GM23338 (cell line): Measurements from ENCODE around the gene NDEL1. TPM values are rescaled to one million over a fixed set of nuclear protein-coding genes. Genes with fewer than 3 reads are reported as not detected.

Source experiments
- ATAC-seq: fragments of 200-7000 bp; cut with Tn5 transposase; 3 replicates; pipeline ENCODE4 v1.9.1; 2020
- DNase-seq: peaks from one replicate; pipeline ENCODE4 v3.0.0-alpha.2; 2015; ENCODE audit warnings: low spot score
- H2AFZ ChIP-seq: fragments of 200-600 bp; sonication (generic); 2 replicates; pipeline ENCODE4 v1.8.0; 2016; ENCODE audit warnings: antibody characterized with exemption, mild to moderate bottlenecking, moderate library complexity
- H3F3A ChIP-seq: fragments of 200-600 bp; sonication (generic); replicated peaks from 2 replicates; pipeline ENCODE4 v1.8.0; 2017; ENCODE audit warnings: antibody characterized with exemption, mixed run types, low read depth
- H3K27ac ChIP-seq: fragments of 200-600 bp; sonication (generic); 2 replicates; pipeline ENCODE4 v1.6.1; 2016; ENCODE audit warnings: low read depth
- H3K27me3 ChIP-seq: fragments of 200-600 bp; sonication (generic); 2 replicates; pipeline ENCODE4 v1.8.0; 2016; ENCODE audit warnings: mild to moderate bottlenecking, mixed run types, moderate library complexity; ENCODE audit not compliant: insufficient read depth
- H3K36me3 ChIP-seq: fragments of 200-600 bp; sonication (generic); 2 replicates; pipeline ENCODE4 v1.8.0; 2016; ENCODE audit warnings: mild to moderate bottlenecking; ENCODE audit not compliant: insufficient read depth
- H3K4me1 ChIP-seq: fragments of 200-600 bp; sonication (generic); 2 replicates; pipeline ENCODE4 v1.8.0; 2016; ENCODE audit warnings: mild to moderate bottlenecking, moderate library complexity; ENCODE audit not compliant: insufficient read depth
- H3K4me2 ChIP-seq: fragments of 200-600 bp; sonication (generic); 2 replicates; pipeline ENCODE4 v1.7.1; 2017; ENCODE audit warnings: mixed run types
- H3K4me3 ChIP-seq: fragments of 200-600 bp; sonication (generic); 2 replicates; pipeline ENCODE4 v1.6.1; 2016; ENCODE audit warnings: mixed run types
- H3K79me2 ChIP-seq: fragments of 200-600 bp; sonication (generic); replicated peaks from 2 replicates; pipeline ENCODE4 v1.8.0; 2017; ENCODE audit warnings: mild to moderate bottlenecking; ENCODE audit not compliant: insufficient read depth
- H3K9me2 ChIP-seq: fragments of 200-600 bp; sonication (generic); 2 replicates; pipeline ENCODE4 v1.8.0; 2017; ENCODE audit not compliant: insufficient read depth
- H4K20me1 ChIP-seq: fragments of 200-600 bp; sonication (generic); replicated peaks from 2 replicates; pipeline ENCODE4 v1.8.0; 2017; ENCODE audit warnings: mild to moderate bottlenecking; ENCODE audit not compliant: insufficient read depth
- H3K27ac Mint-ChIP-seq: 2 replicates; pipeline ENCODE4 v1.8.0; 2020; ENCODE audit warnings: inconsistent platforms, mild to moderate bottlenecking, moderate library complexity, mixed read lengths
- H3K27me3 Mint-ChIP-seq: 3 replicates; pipeline ENCODE4 v1.8.0; 2022; ENCODE audit warnings: low read depth, mild to moderate bottlenecking, moderate library complexity, mixed read lengths, inconsistent platforms; ENCODE audit not compliant: insufficient read depth, poor library complexity
- H3K36me3 Mint-ChIP-seq: 3 replicates; pipeline ENCODE4 v1.8.0; 2021; ENCODE audit warnings: low read depth, mild to moderate bottlenecking, inconsistent platforms, moderate library complexity, mixed read lengths
- H3K4me1 Mint-ChIP-seq: 3 replicates; pipeline ENCODE4 v1.8.0; 2020; ENCODE audit warnings: mild to moderate bottlenecking, inconsistent platforms, mixed read lengths
- H3K4me3 Mint-ChIP-seq: 3 replicates; pipeline ENCODE4 v1.8.0; 2021; ENCODE audit warnings: moderate library complexity, mild to moderate bottlenecking, inconsistent platforms, mixed read lengths
- H3K9me3 Mint-ChIP-seq: 3 replicates; pipeline ENCODE4 v1.8.0; 2020; ENCODE audit warnings: moderate library complexity, mild to moderate bottlenecking, inconsistent platforms, mixed read lengths
- CREB1 ChIP-seq: fragments of 250-450 bp; sonication (Bioruptor Pico); IDR thresholded peaks from 2 replicates; pipeline ENCODE4 v1.5.0; 2020; ENCODE audit warnings: low read depth, mild to moderate bottlenecking, moderate library complexity
- POLR2AphosphoS5 ChIP-seq: IDR thresholded peaks from 2 replicates; pipeline ENCODE4 v1.6.1; 2016; ENCODE audit warnings: antibody characterized with exemption, low read depth
- ZNF331 ChIP-seq: fragments of 250-450 bp; sonication (Bioruptor Pico); IDR thresholded peaks from 2 replicates; pipeline ENCODE4 v1.5.0; 2020; ENCODE audit warnings: low read depth, mild to moderate bottlenecking, moderate library complexity
- long read RNA-seq: library from polyadenylated mRNA; unstranded; transcript quantifications from one replicate; pipeline ENCODE4 v2.0.0, GENCODE V29; 2020; ENCODE audit not compliant: unreplicated experiment
- polyA plus RNA-seq: library from polyadenylated mRNA; unstranded; fragments of >200 nt; fragmentation: Nextera tagmentation; extraction: Ambion mirVana; gene quantifications from 2 replicates; pipeline ENCODE4 v1.2.1, GENCODE V29; 2016
- total RNA-seq: library from RNA; depleted of rRNA; stranded (reverse); fragments of >200 nt; shearing (Covaris generic); gene quantifications from 2 replicates; pipeline ENCODE4 v1.2.3, GENCODE V29; 2014; rRNA removed
- TF ChIP-seq, protein P1 (sequence below): IDR thresholded peaks from 2 replicates; pipeline ENCODE4 v1.6.1; 2016; ENCODE audit warnings: antibody characterized with exemption
- TF ChIP-seq, protein P2 (sequence below): fragments of 250-450 bp; sonication (Bioruptor Pico); IDR thresholded peaks from 2 replicates; pipeline ENCODE4 v1.5.0; 2020; ENCODE audit warnings: mild to moderate bottlenecking, moderate library complexity

Gene NDEL1, protein sequence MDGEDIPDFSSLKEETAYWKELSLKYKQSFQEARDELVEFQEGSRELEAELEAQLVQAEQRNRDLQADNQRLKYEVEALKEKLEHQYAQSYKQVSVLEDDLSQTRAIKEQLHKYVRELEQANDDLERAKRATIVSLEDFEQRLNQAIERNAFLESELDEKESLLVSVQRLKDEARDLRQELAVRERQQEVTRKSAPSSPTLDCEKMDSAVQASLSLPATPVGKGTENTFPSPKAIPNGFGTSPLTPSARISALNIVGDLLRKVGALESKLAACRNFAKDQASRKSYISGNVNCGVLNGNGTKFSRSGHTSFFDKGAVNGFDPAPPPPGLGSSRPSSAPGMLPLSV
- total RNA-seq (15.9 and 21.2 TPM in 2 replicates), polyA plus RNA-seq (21.6 and 26.0 TPM in 2 replicates)
- long read RNA-seq, transcript NDEL1-201 (9 exons, 2,372 nt) = major isoform, 7 of 10 reads
- long read RNA-seq, partial matches to known transcripts = 0 of 10 reads
- long read RNA-seq, other reads (novel, unspliced or antisense) = 3 of 10 reads

DNA sequence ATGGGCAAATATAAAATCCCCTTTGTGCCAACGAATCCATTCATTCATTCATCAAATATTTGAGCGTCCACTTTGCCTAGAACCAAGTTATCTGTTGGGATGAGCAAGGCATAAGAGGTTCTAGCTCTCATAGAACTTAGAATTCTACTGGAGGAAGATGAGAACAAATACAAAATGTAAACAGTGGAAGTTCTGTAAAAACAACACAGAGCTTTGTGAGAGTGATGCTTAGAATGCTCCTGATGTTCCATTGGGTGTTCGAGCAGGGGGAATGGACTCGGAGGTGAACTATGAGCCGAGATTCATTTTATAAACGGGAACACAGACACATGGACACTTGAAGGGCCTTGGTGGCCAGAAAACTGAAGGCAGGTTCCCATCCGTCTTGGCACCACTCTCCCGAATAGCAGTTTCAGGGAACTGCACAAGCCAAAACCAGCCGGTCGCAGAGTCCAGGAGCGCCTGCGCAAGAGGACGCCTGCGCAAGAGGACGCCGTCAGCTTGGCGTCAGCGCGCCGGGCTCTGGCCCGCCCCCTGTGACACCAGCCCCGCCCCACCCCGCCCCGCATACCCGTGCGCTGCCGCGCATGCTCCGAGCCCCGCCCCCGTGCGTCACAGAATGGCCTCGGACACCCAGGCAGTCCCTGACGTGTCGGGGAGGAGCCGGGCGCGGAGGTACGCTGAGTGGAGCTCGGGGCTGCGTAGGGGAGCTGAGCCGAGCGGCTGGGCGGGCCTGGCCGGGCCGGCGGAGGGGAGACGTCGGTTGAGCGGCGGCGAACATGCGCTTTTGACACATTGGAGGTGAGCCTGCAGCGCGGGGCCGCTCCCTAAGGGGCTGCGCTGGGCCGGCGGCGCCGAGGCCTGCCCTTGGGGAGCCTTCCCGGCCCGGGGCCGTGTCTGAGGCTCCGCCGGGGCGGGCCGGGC, at the start of gene NDEL1:
Gene NDEL1, plus strand, starts transcription at position 640 of the 924 bp plus-strand sequence. CDS start 8,388 bp downstream, outside the sequence.
- Mint-ChIP-seq H3K27me3 (peaks cover 2% of the 10 kb centered on the region), H3K27ac (peak within 1 kb of the TSS; percentile 97), H3K4me1 (peaks cover 7% of the 10 kb centered on the region; the same call in 2 of the 3 replicates), H3K9me3 (no peaks in the 10 kb centered on the region), H3K4me3 (peak within 1 kb of the TSS; percentile 85), H3K36me3 (peaks cover 5% of the 10 kb centered on the region; the same call in 2 of the 3 replicates)
- H2AFZ ChIP-seq = peak within 1 kb of the TSS; percentile 84
- peaks cover 7% of the 10 kb centered on the region for H3K4me1 ChIP-seq
- H4K20me1 ChIP-seq = peaks cover 5% of the 10 kb centered on the region; the same call in 1 of the 2 replicates
- H3K9me2 ChIP-seq = no peaks in the 10 kb centered on the region
- peak; percentile 98 for ATAC-seq
- H3K79me2 ChIP-seq = peaks cover 40% of the 10 kb centered on the region
- no peaks in the 10 kb centered on the region for H3K36me3 ChIP-seq
- H3K27ac ChIP-seq = peak within 1 kb of the TSS; percentile 93
- H3K27me3 ChIP-seq = no peaks in the 10 kb centered on the region
- no peaks in the 10 kb centered on the region for H3F3A ChIP-seq
- TF ChIP-seq POLR2AphosphoS5 (peak; percentile 95), CREB1 (CRISPR knock-in tag) (peak; percentile 82), ZNF331 (CRISPR knock-in tag) (no peak)
- TF ChIP-seq, protein P1, sequence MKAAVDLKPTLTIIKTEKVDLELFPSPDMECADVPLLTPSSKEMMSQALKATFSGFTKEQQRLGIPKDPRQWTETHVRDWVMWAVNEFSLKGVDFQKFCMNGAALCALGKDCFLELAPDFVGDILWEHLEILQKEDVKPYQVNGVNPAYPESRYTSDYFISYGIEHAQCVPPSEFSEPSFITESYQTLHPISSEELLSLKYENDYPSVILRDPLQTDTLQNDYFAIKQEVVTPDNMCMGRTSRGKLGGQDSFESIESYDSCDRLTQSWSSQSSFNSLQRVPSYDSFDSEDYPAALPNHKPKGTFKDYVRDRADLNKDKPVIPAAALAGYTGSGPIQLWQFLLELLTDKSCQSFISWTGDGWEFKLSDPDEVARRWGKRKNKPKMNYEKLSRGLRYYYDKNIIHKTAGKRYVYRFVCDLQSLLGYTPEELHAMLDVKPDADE = no peak
- TF ChIP-seq, protein P2, sequence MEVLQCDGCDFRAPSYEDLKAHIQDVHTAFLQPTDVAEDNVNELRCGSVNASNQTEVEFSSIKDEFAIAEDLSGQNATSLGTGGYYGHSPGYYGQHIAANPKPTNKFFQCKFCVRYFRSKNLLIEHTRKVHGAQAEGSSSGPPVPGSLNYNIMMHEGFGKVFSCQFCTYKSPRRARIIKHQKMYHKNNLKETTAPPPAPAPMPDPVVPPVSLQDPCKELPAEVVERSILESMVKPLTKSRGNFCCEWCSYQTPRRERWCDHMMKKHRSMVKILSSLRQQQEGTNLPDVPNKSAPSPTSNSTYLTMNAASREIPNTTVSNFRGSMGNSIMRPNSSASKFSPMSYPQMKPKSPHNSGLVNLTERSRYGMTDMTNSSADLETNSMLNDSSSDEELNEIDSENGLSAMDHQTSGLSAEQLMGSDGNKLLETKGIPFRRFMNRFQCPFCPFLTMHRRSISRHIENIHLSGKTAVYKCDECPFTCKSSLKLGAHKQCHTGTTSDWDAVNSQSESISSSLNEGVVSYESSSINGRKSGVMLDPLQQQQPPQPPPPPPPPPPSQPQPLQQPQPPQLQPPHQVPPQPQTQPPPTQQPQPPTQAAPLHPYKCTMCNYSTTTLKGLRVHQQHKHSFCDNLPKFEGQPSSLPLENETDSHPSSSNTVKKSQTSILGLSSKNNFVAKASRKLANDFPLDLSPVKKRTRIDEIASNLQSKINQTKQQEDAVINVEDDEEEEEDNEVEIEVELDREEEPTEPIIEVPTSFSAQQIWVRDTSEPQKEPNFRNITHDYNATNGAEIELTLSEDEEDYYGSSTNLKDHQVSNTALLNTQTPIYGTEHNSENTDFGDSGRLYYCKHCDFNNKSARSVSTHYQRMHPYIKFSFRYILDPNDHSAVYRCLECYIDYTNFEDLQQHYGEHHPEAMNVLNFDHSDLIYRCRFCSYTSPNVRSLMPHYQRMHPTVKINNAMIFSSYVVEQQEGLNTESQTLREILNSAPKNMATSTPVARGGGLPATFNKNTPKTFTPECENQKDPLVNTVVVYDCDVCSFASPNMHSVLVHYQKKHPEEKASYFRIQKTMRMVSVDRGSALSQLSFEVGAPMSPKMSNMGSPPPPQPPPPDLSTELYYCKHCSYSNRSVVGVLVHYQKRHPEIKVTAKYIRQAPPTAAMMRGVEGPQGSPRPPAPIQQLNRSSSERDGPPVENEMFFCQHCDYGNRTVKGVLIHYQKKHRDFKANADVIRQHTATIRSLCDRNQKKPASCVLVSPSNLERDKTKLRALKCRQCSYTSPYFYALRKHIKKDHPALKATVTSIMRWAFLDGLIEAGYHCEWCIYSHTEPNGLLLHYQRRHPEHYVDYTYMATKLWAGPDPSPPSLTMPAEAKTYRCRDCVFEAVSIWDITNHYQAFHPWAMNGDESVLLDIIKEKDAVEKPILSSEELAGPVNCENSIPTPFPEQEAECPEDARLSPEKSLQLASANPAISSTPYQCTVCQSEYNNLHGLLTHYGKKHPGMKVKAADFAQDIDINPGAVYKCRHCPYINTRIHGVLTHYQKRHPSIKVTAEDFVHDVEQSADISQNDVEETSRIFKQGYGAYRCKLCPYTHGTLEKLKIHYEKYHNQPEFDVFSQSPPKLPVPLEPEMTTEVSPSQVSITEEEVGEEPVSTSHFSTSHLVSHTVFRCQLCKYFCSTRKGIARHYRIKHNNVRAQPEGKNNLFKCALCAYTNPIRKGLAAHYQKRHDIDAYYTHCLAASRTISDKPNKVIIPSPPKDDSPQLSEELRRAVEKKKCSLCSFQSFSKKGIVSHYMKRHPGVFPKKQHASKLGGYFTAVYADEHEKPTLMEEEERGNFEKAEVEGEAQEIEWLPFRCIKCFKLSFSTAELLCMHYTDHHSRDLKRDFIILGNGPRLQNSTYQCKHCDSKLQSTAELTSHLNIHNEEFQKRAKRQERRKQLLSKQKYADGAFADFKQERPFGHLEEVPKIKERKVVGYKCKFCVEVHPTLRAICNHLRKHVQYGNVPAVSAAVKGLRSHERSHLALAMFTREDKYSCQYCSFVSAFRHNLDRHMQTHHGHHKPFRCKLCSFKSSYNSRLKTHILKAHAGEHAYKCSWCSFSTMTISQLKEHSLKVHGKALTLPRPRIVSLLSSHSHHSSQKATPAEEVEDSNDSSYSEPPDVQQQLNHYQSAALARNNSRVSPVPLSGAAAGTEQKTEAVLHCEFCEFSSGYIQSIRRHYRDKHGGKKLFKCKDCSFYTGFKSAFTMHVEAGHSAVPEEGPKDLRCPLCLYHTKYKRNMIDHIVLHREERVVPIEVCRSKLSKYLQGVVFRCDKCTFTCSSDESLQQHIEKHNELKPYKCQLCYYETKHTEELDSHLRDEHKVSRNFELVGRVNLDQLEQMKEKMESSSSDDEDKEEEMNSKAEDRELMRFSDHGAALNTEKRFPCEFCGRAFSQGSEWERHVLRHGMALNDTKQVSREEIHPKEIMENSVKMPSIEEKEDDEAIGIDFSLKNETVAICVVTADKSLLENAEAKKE (CRISPR knock-in tag) = no peak
- peak within 1 kb of the TSS; percentile 78 for H3K4me2 ChIP-seq
- DNase-seq = peak; percentile 99
- peak within 1 kb of the TSS; percentile 96 for H3K4me3 ChIP-seq
